Dermis blood vessel endothelial cell (primary cell): ENCODE data around the gene SGCA. TPM values are rescaled to one million over a fixed set of nuclear protein-coding genes. Genes with fewer than 3 reads are reported as not detected.

Experiments
- DNase-seq: peaks from one replicate; pipeline ENCODE4 v3.0.0; 2010
- total RNA-seq: library from RNA; depleted of rRNA; stranded (reverse); fragments of >200 nt; gene quantifications from 2 replicates; pipeline ENCODE4 v1.2.3, GENCODE V29; 2014

Gene SGCA
- total RNA-seq = not detected in 2 replicates

DNA sequence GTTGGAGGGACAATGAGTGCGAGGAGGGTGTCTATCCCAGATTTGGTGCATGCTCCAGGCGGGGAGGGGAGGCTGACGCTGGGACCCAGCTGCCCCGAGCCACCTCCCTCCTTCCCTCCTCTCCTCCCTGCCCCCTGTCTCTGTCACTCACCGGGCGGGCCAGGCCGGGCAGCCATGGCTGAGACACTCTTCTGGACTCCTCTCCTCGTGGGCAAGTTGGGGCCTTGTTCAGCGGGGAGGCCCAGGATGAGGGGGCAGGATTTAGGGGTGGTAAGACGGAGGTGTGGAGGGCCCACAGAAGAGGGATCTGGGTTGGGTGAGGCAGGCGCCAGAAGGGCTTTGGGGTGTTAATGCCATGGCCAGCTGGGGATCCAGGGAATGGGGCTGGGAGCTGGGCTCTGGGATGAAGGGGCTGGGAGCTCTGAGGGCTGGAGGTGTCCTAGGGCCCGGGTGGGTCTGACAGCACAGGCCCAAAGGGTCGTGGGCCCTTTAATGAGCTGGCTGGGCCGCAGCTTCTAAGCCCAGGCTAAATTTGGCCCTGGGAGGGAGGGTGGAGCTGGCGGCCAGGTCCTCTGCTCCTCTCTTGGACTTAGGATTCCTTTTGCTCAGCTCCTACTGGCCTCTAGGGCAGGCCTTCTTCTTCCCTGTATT is at the start of gene SGCA:
TSS of gene SGCA (plus strand) at position 139 of the 651 bp plus-strand sequence. CDS start at position 175, 36 bp downstream.
- no peak for DNase-seq

DNA sequence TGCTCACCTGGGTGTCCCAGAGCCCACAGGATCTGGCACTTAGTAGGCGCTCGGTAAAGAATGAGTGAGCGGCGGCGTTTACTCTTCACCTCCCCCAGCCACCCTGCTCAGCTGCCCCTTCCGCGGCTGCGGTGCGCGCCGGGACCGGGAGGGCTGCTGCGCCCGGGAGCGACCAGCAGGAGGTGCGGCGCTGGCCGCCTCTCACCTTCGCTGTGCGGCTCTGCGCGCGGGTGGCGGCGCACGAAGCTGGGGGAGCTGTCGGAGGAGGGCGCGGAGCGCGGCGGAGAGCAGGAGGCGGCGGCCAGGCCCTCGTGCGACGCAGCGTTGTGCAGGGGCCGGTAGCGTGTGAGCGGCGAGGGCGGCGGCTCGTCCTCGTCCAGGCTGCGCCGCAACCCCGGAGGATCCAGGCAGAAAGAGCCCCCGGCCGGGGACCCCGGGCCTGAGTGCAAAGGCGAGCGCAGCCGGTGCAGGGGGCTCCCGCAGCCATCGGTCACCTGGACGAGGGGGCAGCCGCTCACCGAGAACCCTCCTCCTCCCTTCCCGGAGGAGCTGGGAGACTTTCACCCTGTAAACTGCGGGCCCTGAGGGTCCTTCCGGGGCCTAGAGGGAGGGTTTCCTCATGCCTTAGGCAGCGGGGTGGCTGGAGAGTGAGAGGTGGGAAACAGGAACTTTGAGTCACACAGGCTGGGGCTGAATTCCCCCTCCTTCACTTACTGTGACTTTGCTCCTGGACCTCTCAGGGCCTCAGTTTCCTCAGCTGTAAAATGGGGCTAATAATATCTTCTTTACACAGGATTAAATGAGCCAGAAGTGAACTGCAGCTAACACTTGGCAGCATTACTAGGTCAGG is 48.4 kb upstream of the SGCA start:
- DNase-seq = peak; percentile 78

- no peak for DNase-seq
Measured at GRCh38 chr17:50118076-50118827, 47.6 kb upstream of the SGCA start.

DNA sequence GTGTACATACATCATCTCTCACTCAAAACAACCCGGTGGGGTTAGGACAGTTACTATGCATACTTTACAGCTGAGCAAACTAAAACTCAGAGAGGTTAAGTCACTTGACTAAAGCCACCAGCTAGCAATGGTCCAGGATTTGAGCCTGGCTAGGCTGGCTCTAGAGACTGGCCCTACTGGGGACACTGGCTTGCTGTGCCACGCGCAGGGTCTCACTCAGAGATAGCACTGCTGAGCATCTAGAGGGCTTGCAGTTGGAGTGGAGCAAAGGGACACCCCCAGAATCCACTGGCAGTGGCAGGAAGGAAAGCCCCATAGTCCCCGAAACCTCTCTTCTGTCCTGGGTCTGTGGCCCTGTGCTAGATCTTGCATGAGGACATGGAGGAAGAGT is 47.0 kb upstream of the SGCA start:
- DNase-seq = no peak

DNA sequence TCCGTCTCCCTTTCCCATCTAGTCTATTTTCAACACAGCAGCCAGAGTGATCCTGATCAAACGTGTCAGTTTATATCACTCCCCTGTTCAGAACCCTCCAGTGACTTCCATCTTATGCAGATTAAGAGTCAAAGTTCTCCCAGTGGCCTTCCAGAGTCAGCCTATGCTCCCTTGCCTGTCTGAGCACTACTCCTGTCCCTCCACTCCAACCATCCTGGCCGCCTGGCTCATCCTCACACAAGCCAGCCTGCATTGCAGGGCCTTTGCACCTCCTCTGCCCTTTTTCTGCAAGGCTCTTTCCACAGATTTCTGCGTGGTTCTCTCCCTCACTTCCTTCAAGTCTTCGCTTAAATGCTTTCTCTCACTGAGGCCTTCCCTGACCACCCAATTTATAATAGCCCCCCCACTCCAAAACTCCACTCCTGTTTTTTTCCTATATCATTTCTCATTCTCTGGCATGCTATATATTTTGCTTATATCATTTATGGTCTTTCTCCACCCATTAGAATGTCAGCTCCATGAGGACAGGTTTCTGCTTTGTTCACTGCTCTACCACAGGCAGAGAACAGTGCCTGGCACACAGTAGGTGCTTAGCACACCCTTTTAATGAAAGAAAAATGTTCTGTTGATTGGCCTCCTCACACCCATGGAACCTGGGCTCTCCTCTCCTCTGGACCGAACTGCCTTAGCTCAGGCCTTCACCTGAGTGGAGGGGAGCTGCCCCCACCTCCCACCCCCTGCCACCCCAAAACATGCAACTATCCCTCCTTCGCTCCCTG is 45.1 kb upstream of the SGCA start:
- DNase-seq = no peak

DNA sequence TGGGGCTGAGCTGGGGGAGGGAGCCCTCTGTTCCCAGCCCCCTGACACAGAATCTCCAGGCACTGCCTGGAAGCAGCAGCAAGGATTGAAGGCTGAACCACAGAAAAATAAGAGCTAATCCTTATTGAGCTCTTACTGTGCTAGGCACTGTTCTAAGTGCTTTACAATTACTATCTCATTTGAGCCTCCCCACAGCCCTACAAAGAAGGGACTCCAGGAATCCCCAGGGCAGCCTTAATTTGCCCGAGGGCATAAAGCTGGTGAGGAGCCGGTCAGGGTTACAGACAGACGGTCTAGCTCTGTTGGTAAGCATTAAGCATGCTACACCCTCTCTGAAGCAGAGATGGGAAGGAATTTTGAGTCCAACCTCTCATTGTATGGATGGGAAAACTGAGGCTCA is 42.9 kb upstream of the SGCA start:
- no peak for DNase-seq

- no peak for DNase-seq
Measured at GRCh38 chr17:50123649-50124349, 42.0 kb upstream of the SGCA start.

DNA sequence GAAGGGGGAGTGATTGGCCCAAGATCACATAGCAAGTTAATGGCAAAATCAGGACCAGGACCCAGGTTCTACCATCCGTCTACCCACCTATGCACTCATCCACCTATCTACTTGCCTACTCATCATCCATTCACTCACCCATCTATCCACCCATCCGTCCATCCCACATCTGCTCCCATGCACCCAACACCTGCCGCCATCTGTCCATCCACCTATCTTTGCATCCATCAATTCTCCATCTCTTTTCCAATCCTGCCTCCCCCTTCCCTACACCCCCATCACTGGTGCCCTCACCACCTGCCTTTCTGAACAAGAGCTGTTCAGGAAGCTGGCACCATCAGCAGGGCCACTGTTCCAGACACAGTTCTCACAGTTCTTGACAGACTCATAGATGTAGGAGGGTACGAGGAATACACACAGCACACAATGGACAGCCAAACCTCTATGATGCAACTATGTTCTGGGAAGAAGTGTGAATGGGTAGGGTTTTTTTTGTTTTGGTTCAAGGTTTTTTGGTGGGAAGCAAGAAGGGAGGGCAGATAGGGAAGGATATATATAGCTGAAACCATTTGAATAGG is 40.3 kb upstream of the SGCA start:
- DNase-seq = no peak

DNA sequence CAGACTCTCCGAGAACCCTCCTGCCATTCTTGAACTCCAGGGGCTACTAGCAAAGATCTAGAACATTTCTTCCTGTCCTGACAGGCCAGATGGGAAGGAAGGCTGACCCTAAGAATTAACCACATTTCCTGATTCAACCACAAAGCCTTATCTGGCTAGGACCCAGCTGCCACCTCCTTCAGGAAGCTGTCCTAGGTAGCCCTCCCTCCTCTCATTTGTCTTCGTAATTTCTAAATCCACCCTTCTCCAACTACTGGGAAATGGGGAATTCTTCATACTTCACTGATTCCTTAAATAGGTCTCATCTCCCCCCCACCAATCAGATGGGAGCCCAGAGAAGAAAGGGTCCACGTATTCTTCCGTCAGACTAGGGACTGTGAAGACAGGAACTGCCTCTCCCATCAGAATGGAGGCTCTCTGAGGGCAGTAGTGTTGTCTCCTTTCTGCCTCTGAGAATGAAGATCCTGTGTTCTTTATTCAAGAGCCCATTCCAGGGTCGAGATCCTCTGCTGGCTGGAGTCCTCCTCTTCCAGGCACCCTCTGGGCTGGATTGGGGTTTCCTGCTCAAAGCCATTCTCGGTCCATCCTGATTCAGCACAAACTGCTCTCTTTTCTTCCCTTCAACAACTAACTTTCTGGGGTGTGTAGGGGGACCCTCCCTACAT is 38.0 kb upstream of the SGCA start:
- DNase-seq = peak; percentile 63

DNA sequence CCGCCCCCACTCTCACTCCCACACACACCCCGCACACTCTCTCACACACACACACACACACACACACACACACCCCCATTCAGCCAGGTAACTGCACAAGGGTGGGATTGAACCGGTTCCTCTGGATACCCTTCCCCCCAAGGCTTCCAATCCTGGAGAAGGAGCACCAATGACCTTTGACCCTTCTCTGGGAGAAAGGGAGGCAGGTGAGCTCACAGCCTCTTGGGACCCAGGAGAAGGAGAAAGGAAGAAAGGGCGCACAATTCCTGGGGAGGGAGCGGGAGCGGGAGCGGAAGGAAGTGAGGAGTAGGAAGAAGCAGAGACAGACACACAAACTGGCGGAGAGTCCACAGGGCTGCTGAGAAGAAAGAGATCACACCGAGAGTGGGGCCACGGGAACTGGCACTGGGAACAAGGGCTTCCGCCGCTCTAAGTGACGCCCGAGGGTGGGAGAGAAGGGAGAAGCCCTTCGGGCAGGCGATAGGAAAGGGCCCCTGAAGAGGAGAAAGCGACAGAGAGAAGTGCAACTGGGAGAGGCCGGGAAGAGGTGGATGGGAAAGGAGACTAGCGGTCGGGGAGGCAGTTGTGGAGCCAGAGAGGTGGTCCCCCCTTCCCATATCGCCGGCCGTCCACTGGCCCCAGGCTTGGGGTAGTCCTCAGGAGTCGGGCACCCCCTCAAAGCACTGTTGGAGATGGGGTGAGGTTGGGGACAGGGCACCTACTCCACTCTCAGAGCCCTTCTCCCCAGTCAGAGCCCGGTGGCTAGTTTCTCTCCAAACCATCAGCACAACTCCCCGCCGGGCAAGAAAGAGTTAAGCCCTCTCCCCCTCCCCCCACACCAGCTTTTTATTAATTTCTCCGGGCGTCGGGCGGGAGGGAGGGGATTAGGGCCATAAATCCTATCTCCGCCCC is 37.1 kb upstream of the SGCA start:
- DNase-seq = peak; percentile 36

GRCh38 chr17:50129353-50129727 is 36.5 kb upstream of the SGCA start:
- no peak for DNase-seq

DNA sequence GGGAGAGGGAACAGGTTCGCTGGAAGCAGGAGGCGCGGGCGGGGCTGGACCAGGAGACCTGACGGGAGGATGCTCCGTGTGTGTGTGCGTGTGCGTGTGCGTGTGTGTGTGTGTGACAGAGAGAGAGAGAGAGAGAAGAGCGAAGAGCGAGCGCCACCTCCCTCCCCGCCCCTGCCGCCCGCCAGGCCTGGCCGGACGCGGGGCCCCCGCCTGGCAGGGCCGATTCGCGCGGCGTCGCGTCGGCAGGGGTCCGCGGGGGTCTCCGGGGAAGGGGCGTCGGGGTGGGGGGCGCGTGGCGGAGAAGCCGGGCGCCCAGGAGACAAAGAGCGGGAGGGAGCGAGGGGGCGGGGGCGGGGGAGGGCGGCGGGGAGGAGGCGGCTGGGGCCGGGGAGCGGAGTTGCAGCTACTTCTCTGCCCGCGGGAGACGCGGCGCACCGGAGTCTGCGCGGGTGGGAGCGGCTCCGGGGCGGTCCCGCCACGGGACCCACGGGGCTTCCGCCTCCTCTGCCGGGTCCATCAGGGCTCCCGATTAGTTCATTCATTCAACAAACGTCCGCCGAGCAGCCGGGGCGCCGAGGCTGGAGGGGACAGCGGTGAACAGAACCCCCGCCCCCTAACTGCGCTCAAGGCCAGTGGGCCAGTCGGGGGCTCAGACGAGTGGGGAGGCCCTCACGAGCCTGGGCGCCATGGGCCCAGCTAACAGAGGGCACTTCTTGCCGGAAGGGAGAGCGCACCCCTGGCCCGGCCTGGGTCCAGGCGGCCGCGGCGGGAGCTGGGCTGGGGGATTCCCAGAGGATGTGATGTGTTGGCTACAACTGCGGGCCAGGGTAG is 35.9 kb upstream of the SGCA start, which contains the start of gene SAMD14:
TSS of gene SAMD14 (minus strand) at position 433 of the 831 bp plus-strand sequence. CDS start 5,201 bp downstream, outside the sequence.
- peak; percentile 49 for DNase-seq

GRCh38 chr17:50130559-50131305 is 35.1 kb upstream of the SGCA start:
- DNase-seq = no peak

GRCh38 chr17:50132104-50132794 is 33.6 kb upstream of the SGCA start:
- no peak for DNase-seq

GRCh38 chr17:50133028-50133768 is 32.6 kb upstream of the SGCA start:
- DNase-seq = no peak

DNA sequence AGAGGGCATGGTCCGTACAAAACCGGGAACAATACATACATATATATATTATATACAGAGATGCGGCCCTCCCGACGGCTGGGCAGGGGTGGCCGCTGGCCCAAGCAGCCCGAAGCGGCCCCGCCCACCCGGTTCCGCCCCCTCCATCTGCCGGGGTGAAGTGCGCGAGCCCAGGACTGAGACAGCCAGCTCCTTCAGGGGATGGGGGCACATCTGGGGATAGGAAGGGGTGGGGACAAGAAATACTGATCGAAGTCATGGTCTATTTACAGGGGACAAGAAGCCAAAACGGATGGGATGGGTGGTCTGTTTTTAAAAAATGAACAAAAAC is 32.1 kb upstream of the SGCA start:
- no peak for DNase-seq
